GM10266 (cell line): Measurements from ENCODE around the gene PSMD6.

Source experiments
- DNase-seq: peaks from one replicate; pipeline ENCODE4 v3.0.0; 2012; ENCODE audit errors: extremely low spot score
- TF ChIP-seq, protein P1 (sequence below): IDR thresholded peaks from 2 replicates; pipeline ENCODE4 v1.5.1; 2012; ENCODE audit warnings: mild to moderate bottlenecking, low read depth; ENCODE audit not compliant: control insufficient read depth, insufficient read depth; ENCODE audit errors: missing control alignments

The PSMD6 gene

DNA sequence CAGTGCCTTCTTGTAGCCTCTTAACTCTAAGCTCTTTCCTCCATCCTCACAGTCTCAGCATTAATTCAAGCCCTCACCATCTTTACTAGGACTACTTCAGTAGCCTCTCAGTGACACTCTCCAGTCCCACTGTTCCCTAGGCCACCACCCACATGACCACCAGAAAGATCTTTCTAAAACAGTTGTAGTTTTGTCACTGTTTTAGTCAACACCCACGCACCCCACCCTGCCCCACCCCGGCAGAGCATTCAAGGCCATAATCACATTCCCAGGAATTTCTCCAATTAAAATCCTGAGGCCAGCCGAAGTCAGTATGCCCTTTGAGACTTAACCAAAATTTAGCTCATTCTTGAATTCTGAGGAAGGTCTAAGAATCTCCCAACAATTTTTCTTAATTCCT lies 31.2 kb upstream of the PSMD6 start:
- TF ChIP-seq, protein P1, sequence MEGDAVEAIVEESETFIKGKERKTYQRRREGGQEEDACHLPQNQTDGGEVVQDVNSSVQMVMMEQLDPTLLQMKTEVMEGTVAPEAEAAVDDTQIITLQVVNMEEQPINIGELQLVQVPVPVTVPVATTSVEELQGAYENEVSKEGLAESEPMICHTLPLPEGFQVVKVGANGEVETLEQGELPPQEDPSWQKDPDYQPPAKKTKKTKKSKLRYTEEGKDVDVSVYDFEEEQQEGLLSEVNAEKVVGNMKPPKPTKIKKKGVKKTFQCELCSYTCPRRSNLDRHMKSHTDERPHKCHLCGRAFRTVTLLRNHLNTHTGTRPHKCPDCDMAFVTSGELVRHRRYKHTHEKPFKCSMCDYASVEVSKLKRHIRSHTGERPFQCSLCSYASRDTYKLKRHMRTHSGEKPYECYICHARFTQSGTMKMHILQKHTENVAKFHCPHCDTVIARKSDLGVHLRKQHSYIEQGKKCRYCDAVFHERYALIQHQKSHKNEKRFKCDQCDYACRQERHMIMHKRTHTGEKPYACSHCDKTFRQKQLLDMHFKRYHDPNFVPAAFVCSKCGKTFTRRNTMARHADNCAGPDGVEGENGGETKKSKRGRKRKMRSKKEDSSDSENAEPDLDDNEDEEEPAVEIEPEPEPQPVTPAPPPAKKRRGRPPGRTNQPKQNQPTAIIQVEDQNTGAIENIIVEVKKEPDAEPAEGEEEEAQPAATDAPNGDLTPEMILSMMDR, result no peak
- DNase-seq, result no peak

DNA sequence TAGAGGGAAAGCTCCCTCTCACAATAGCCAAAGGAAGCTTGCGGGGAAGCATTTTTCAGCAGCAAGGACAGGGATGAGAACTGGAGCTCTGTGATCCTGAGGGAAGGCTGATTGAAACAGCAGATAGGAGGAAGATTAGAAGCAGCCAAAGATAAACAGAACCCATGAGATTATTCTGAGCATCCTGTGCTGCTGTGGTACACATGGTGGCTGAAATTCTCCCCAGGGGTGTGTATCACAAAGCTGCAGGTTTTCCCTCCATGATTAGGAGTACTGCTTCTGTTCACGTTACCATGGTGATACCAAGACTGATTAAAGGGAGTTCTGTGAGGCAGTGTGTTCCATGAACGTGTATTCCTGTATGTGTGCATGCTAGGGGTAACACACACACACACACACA lies 30.3 kb upstream of the PSMD6 start:
- no peak for DNase-seq

DNA sequence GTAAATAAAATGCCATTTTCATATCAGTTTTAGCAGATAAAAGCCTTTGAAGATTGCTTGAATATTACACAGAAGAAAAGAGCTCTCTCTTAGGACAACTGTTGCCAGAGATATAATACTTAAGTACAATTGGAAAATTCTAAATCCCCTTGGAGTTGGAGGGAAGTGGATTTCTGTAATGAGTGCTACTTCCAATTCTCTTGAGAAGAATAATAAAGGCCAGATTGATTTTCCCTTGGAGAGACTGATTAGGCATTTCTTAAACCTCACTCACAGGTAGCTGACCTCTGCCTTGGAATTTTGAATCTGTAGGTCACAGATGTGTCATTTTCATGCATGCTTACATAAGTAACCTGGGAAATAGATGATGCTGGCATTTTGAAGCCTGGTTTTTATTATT lies 29.8 kb upstream of the PSMD6 start:
- TF ChIP-seq, protein P1, result no peak
- DNase-seq, result no peak

More for the DNA sequence above, 30.3 kb upstream of the PSMD6 start:
- TF ChIP-seq, protein P1, result no peak

DNA sequence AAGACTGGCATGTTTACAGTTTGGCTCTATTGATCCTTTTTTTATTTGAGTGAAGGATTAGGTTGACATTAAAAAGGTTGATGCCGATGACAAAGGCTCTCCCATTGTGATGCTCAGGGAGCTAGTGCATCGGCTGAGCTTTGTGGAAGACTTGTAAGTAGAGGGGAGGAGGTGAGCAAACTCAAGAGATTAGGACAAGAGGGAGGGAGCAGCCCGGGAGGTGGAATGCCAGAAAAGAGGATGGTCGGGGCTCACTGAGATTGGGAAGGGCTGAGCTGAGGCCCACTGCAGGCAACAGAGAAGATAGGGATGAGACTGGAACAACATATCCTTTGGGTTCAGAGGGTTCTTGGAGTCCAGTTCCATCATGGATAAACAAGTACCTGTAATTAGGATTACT lies 26.5 kb upstream of the PSMD6 start:
- DNase-seq, result no peak
- TF ChIP-seq, protein P1, result no peak

DNA sequence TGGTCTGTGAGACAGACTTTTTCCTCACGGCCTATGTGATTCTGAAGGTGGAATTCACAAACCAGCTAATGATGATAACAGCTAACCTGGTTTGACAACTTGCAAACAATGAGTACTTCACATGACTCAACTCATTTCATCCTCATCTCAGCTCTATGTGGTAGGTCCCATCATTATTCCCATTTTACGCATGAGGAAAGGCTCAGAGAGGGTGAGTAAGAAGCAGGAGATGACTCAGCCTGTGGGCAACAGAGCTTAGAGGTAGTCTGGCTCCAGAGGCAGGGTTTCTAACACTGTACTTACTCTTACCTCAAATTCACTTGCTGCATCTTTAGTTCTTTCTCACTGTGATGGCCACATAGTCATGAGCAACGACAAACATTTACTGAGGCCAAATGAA lies 25.8 kb upstream of the PSMD6 start:
- TF ChIP-seq, protein P1, result no peak
- no peak for DNase-seq

DNA sequence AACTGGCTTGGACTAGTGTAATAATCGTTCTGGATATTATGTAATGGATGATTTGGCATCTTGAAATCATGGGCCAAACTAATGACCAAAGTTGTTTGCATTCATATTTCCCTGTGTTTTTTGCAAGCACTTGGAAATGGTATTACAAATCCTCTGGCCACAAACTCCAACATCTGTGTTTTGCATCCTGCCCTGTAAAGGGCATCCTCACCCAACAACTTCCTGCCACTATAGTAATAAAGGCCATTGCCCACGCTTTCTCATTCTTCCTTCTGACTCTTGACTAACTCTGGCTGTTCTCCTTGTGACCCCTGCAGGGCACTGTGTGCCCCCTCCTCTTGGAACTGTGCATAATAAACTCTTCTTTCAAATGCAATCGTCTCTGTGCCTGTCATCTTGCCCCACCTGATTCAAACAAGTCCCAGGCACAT lies 25.4 kb upstream of the PSMD6 start:
- TF ChIP-seq, protein P1, result no peak
- DNase-seq, result no peak

DNA sequence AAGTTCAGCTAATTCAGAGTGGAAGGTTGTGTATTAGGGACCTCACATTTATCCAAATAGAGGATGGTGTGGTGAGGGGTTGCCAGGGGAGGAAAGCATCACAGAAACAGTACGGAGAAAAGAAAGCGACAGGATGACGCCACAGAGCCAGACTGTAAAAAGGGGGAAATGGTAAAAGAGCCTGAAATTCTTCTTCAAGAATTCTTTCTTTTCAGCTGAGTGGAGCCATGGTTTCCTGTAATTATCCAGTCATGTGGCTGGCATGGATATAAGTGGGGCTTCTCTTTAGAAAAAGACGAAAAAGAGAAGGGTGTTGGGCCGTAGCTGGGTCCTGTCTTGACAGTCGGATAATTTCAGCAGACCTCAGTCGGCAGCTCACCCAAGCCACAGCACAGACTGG lies 24.5 kb upstream of the PSMD6 start:
- TF ChIP-seq, protein P1, result no peak
- DNase-seq, result no peak
